22Rv1 (cell line): Measurements from ENCODE around the gene ZDHHC11B.
"Not testable (repeated sequence)": the region's sequence is repeated elsewhere in the genome, so short reads cannot be mapped to it uniquely, and the experiment has no call there.

ENCODE experiments used
- CTCF ChIP-seq: fragments of 450-650 bp; IDR thresholded peaks from 2 replicates; pipeline ENCODE4 v1.5.1; 2017; ENCODE audit warnings: mild to moderate bottlenecking
- ZFX ChIP-seq: fragments of 450-650 bp; IDR thresholded peaks from 2 replicates; pipeline ENCODE4 v1.6.1; 2017; ENCODE audit warnings: antibody characterized with exemption, borderline replicate concordance

GRCh38 chr5:787224-787856 is 2.8 kb upstream of the ZDHHC11B start:
- TF ChIP-seq CTCF, ZFX: not testable (repeated sequence)
